HepG2 (cell line): Measurements from ENCODE around the gene DIPK1C. TPM values are rescaled to one million over a fixed set of nuclear protein-coding genes. Genes with fewer than 3 reads are reported as not detected.

Experiments used
- MEIS1 ChIP-seq: sonication (generic); formaldehyde crosslinking; IDR thresholded peaks from 2 replicates; pipeline ENCODE4 v1.9.0; 2021; ENCODE audit warnings: mild to moderate bottlenecking, missing genetic modification reagents, moderate library complexity, borderline replicate concordance
- RAD21 ChIP-seq: fragments of 450-650 bp; formaldehyde crosslinking; IDR thresholded peaks from 2 replicates; pipeline ENCODE4 v1.5.0; 2020; ENCODE audit warnings: mild to moderate bottlenecking
- RBFOX2 ChIP-seq: fragments of 200-400 bp; formaldehyde crosslinking; IDR thresholded peaks from 2 replicates; pipeline ENCODE4 v1.6.1; 2017; ENCODE audit warnings: low read depth, mild to moderate bottlenecking, low read length
- SOX5 ChIP-seq: IDR thresholded peaks from 2 replicates; pipeline ENCODE4 v1.6.1; 2016; ENCODE audit warnings: borderline replicate concordance
- TSC22D2 ChIP-seq: sonication (generic); formaldehyde crosslinking; IDR thresholded peaks from 2 replicates; pipeline ENCODE4 v1.5.1; 2020; ENCODE audit warnings: missing genetic modification reagents, mild to moderate bottlenecking, borderline replicate concordance
- ZNF101 ChIP-seq: sonication (generic); formaldehyde crosslinking; IDR thresholded peaks from 2 replicates; pipeline ENCODE4 v1.4.0; 2020; ENCODE audit warnings: mild to moderate bottlenecking, low read depth, missing genetic modification reagents, borderline replicate concordance
- ZNF251 ChIP-seq: sonication (generic); formaldehyde crosslinking; IDR thresholded peaks from 2 replicates; pipeline ENCODE4 v1.9.0; 2021; ENCODE audit warnings: mild to moderate bottlenecking, missing genetic modification reagents
- ZNF329 ChIP-seq: sonication (generic); formaldehyde crosslinking; IDR thresholded peaks from 2 replicates; pipeline ENCODE4 v1.9.0; 2021; ENCODE audit warnings: low read depth, mild to moderate bottlenecking, missing genetic modification reagents
- ZNF724P ChIP-seq: sonication (generic); formaldehyde crosslinking; IDR thresholded peaks from 2 replicates; pipeline ENCODE4 v1.8.0; 2022; ENCODE audit warnings: missing genetic modification reagents, borderline replicate concordance
- polyA plus RNA-seq, 8 experiments: library from polyadenylated mRNA; depleted of rRNA in 3 of 8; stranded (reverse) in 7 of 8; unstranded in 1 of 8; fragments of >200 nt; fragmentation: Illumina TruSeq in 4 of 8; extraction: Trizol in 4 of 8; gene quantifications; 2 replicates each; pipeline versions ENCODE4 v1.2.1 to v1.2.3, GENCODE V29; 2011 to 2016; ENCODE audit warnings: low read depth in 4 of 8, missing spikeins in 1 of 8, mixed read lengths in 1 of 8; ENCODE audit not compliant: insufficient read depth in 1 of 8
- total RNA-seq, 5 experiments: library from RNA; depleted of rRNA; stranded (reverse); fragments of >200 nt; fragmentation: Illumina TruSeq; extraction: Trizol; gene quantifications; 2 replicates each; pipeline ENCODE4 v1.2.3, GENCODE V29; 2016; ENCODE audit warnings: low read depth in 1 of 5
- TF ChIP-seq, protein P1 (sequence below): sonication (generic); formaldehyde crosslinking; IDR thresholded peaks from 2 replicates; pipeline ENCODE4 v1.8.1; 2022; ENCODE audit warnings: low read depth, mild to moderate bottlenecking, missing genetic modification reagents
- TF ChIP-seq, protein P2 (sequence below): sonication (generic); IDR thresholded peaks from 2 replicates; pipeline ENCODE4 v1.6.1; 2016; ENCODE audit warnings: low read depth, borderline replicate concordance

The DIPK1C gene
- total and polyA plus RNA-seq, 2 of the 13 experiments (the other 11 are each of a cell fraction or from before 2014, with no cell fraction given) = 1.8 TPM; not detected in 1

DNA sequence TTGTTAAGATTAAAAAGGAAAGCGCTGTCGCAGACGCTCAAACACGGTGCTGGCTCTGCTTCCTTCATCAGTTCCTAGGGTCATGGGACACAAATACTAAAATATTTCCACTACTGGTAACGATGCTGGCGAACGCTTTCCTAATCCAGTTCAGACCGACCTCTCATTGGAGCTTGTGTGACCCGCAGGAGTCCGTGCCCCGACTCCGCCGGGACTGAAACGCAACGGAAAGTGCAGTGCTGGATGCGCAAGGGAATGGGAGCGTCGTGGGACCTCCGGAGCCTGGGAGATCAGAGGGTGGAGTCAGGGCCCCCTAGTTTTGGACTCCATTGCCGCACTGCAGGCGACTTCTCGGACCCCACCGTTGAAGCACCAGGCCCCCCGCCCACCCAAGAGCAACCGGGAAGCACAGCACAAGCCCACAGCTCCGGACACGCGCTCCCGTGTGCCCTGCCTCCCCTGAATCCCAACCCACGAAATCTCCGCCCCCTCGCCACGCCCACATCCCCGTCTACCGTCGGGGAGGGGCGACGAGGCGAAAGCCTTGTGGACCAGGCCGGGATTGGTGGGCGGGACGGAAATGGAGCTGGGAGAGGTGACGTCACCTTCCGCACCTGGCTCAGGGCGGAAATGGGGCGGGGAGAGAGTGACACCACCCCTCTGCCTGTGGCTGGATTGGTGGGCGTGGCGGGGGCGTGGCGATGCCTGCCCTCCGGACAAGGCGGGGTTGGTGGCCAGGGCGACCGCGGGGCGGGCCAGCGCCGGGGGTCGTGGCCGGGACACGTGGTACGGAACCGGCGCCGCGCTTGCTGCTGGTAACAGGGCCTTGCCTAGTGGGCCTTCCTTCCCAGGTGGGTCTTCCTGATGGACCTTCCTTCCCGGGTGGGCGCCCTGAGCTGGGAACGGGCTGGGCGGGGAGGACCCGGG is 38.7 kb upstream of the DIPK1C start, which contains the start of gene CNDP2 (continued):
- TF ChIP-seq, protein P1, sequence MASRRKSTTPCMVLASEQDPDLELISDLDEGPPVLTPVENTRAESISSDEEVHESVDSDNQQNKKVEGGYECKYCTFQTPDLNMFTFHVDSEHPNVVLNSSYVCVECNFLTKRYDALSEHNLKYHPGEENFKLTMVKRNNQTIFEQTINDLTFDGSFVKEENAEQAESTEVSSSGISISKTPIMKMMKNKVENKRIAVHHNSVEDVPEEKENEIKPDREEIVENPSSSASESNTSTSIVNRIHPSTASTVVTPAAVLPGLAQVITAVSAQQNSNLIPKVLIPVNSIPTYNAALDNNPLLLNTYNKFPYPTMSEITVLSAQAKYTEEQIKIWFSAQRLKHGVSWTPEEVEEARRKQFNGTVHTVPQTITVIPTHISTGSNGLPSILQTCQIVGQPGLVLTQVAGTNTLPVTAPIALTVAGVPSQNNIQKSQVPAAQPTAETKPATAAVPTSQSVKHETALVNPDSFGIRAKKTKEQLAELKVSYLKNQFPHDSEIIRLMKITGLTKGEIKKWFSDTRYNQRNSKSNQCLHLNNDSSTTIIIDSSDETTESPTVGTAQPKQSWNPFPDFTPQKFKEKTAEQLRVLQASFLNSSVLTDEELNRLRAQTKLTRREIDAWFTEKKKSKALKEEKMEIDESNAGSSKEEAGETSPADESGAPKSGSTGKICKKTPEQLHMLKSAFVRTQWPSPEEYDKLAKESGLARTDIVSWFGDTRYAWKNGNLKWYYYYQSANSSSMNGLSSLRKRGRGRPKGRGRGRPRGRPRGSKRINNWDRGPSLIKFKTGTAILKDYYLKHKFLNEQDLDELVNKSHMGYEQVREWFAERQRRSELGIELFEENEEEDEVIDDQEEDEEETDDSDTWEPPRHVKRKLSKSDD (CRISPR knock-in tag) = peak; percentile 75; the same call in 1 of the 2 replicates
- no peak for TF ChIP-seq ZNF329 (CRISPR knock-in tag)
- peak; percentile 50 for TF ChIP-seq RAD21 (CRISPR knock-in tag)
- peak; percentile 25; the same call in 1 of the 2 replicates for TF ChIP-seq MEIS1 (CRISPR knock-in tag)
- peak; percentile 90 for TF ChIP-seq RBFOX2
- TF ChIP-seq SOX5 (CRISPR knock-in tag) = peak; percentile 14; the same call in 1 of the 2 replicates
- TF ChIP-seq, protein P2, sequence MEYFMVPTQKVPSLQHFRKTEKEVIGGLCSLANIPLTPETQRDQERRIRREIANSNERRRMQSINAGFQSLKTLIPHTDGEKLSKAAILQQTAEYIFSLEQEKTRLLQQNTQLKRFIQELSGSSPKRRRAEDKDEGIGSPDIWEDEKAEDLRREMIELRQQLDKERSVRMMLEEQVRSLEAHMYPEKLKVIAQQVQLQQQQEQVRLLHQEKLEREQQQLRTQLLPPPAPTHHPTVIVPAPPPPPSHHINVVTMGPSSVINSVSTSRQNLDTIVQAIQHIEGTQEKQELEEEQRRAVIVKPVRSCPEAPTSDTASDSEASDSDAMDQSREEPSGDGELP = peak; percentile 70; the same call in 1 of the 2 replicates
- no peak for TF ChIP-seq ZNF251 (CRISPR knock-in tag)
- TF ChIP-seq TSC22D2 (CRISPR knock-in tag) = 0 out of 2 replicates have a peak, but pooled peaks have one; percentile 27
- TF ChIP-seq ZNF724P (CRISPR knock-in tag) = 0 out of 2 replicates have a peak, but pooled peaks have one; percentile 61
- no peak for TF ChIP-seq ZNF101 (CRISPR knock-in tag)
